Mesothelial cell of epicardium (in vitro differentiated cells): ENCODE measurements around the gene ERMN. TPM values are rescaled to one million over a fixed set of nuclear protein-coding genes. Genes with fewer than 3 reads are reported as not detected.
"Not testable (repeated sequence)": the region's sequence is repeated elsewhere in the genome, so short reads cannot be mapped to it uniquely, and the experiment has no call there.

Source experiments
- DNase-seq, 2 experiments: peaks; one replicate each; pipeline ENCODE4 v3.0.0; 2021; ENCODE audit warnings: low spot score in 2 of 2; ENCODE audit not compliant: unreplicated experiment in 2 of 2
- H3K27ac Mint-ChIP-seq: 2 replicates; pipeline ENCODE4 v1.8.0; 2021; ENCODE audit warnings: mixed read lengths
- H3K27me3 Mint-ChIP-seq: 2 replicates; pipeline ENCODE4 v1.8.0; 2021; ENCODE audit warnings: low read depth, mixed read lengths
- H3K36me3 Mint-ChIP-seq: 2 replicates; pipeline ENCODE4 v1.8.0; 2021; ENCODE audit warnings: mixed read lengths
- H3K4me1 Mint-ChIP-seq: 2 replicates; pipeline ENCODE4 v1.8.0; 2021; ENCODE audit warnings: mixed read lengths
- H3K4me3 Mint-ChIP-seq: 2 replicates; pipeline ENCODE4 v1.8.0; 2021; ENCODE audit warnings: mild to moderate bottlenecking, moderate library complexity, mixed read lengths
- H3K9me3 Mint-ChIP-seq: 2 replicates; pipeline ENCODE4 v1.8.0; 2021; ENCODE audit warnings: mixed read lengths
- total RNA-seq: library from RNA; stranded (reverse); gene quantifications from 3 replicates; pipeline ENCODE4 v1.2.1, GENCODE V29; 2021
- TF ChIP-seq, protein P1 (sequence below): fragments of 200-600 bp; sonication (generic); IDR thresholded peaks from one replicate; pipeline ENCODE4 v1.5.0; 2021; ENCODE audit warnings: antibody characterized with exemption; ENCODE audit not compliant: unreplicated experiment

ERMN gene
- total RNA-seq, result not detected in 3 replicates

GRCh38 chr2:157325786-157326185, at the start of gene ERMN:
Gene ERMN, minus strand, starts transcription at chr2:157325824. Its CDS starts 182 bp downstream, at chr2:157325642.
- no peaks in the 10 kb centered on the region for H3K9me3 Mint-ChIP-seq
- no peak for DNase-seq
- H3K27me3 Mint-ChIP-seq, result peaks cover 4% of the 10 kb centered on the region
- H3K27ac Mint-ChIP-seq, result no peak within 1 kb of the TSS
- TF ChIP-seq, protein P1, sequence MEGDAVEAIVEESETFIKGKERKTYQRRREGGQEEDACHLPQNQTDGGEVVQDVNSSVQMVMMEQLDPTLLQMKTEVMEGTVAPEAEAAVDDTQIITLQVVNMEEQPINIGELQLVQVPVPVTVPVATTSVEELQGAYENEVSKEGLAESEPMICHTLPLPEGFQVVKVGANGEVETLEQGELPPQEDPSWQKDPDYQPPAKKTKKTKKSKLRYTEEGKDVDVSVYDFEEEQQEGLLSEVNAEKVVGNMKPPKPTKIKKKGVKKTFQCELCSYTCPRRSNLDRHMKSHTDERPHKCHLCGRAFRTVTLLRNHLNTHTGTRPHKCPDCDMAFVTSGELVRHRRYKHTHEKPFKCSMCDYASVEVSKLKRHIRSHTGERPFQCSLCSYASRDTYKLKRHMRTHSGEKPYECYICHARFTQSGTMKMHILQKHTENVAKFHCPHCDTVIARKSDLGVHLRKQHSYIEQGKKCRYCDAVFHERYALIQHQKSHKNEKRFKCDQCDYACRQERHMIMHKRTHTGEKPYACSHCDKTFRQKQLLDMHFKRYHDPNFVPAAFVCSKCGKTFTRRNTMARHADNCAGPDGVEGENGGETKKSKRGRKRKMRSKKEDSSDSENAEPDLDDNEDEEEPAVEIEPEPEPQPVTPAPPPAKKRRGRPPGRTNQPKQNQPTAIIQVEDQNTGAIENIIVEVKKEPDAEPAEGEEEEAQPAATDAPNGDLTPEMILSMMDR, result no peak
- H3K4me3 Mint-ChIP-seq, result no peak within 1 kb of the TSS
- H3K4me1 Mint-ChIP-seq, result peaks cover 2% of the 10 kb centered on the region
- H3K36me3 Mint-ChIP-seq, result no peaks in the 10 kb centered on the region

DNA sequence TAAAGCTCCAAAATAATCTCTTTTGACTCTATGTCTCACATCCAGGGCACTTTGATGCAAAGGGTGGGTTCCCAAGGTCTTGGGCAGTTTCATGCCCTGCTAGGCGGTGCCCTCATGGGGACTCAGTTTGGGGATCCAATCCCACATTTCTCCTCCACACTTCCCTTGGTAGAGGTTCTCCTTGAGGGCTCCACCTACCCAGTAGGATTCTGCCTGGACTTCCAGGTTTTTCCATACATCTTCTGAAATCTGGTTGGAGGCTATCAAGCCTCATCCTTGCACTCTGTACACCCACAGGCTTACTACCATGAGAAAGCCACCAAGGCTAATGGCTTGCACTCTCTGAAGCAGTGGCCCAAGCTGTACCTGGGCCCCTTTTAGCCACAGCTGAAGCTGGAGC, 49.8 kb upstream of the ERMN start:
- Mint-ChIP-seq H3K27me3 (no peaks in the 10 kb centered on the region), H3K27ac (no peak overlapping the region), H3K4me3 (no peak overlapping the region), H3K9me3 (peaks cover 22% of the 10 kb centered on the region), H3K36me3 (peaks cover 5% of the 10 kb centered on the region), H3K4me1 (no peaks in the 10 kb centered on the region)
- no peak for DNase-seq
- TF ChIP-seq, protein P1, result no peak

DNA sequence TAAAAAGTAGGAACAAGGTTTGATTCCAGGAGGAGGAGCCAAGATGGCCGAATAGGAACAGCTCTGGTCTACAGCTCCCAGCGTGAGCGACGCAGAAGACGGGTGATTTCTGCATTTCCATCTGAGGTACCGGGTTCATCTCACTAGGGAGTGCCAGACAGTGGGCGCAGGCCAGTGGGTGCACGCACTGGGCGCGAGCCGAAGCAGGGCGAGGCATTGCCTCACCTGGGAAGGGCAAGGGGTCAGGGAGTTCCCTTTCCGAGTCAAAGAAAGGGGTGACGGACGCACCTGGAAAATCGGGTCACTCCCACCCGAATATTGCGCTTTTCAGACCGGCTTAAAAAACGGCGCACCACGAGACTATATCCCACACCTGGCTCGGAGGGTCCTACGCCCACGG, 42.9 kb upstream of the ERMN start:
- not testable (repeated sequence) for H3K9me3 Mint-ChIP-seq, DNase-seq, H3K27ac Mint-ChIP-seq, H3K36me3 Mint-ChIP-seq, H3K4me3 Mint-ChIP-seq, H3K4me1 Mint-ChIP-seq, H3K27me3 Mint-ChIP-seq

GRCh38 chr2:157367704-157368103, 42.1 kb upstream of the ERMN start:
- Mint-ChIP-seq H3K36me3 (no peaks in the 10 kb centered on the region), H3K9me3 (peaks cover 11% of the 10 kb centered on the region), H3K27ac (no peak overlapping the region), H3K27me3 (no peaks in the 10 kb centered on the region), H3K4me1 (peaks cover 4% of the 10 kb centered on the region), H3K4me3 (no peak overlapping the region)
- DNase-seq, result no peak
- TF ChIP-seq, protein P1, result no peak

- Mint-ChIP-seq H3K36me3 (peaks cover 3% of the 10 kb centered on the region), H3K4me3 (no peak overlapping the region), H3K27ac (no peak overlapping the region), H3K27me3 (no peaks in the 10 kb centered on the region), H3K4me1 (peaks cover 4% of the 10 kb centered on the region), H3K9me3 (peaks cover 24% of the 10 kb centered on the region)
- TF ChIP-seq, protein P1, result no peak
- DNase-seq, result no peak
These were observed 38.8 kb upstream of the ERMN start for GRCh38 chr2:157364257-157364974.

DNA sequence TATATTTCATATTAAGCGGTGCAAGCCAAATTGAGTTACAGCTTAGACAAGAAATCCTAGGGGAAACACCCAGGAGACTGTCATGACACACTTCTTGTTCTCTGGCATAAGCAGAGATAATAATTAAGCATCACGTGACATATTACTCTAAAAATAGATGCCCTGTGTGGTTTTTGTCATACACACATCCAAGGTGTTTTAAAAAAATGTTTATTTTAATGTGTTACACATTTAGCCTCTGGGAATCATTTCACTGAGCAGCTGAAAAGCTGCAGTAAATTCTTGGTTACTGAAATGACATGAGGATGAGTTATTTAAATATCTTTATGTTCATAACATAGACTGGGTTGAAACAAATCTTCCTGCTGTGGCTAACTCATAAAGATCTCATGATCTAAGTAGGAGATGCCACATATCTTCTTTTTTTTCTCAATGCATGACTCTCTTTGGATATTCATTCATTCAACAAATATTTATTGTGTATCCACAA, 38.0 kb upstream of the ERMN start:
- H3K36me3 Mint-ChIP-seq, result peaks cover 3% of the 10 kb centered on the region
- H3K4me1 Mint-ChIP-seq, result peaks cover 4% of the 10 kb centered on the region
- H3K27me3 Mint-ChIP-seq, result no peaks in the 10 kb centered on the region
- TF ChIP-seq, protein P1, result no peak
- H3K4me3 Mint-ChIP-seq, result no peak overlapping the region
- H3K9me3 Mint-ChIP-seq, result peaks cover 24% of the 10 kb centered on the region
- H3K27ac Mint-ChIP-seq, result no peak overlapping the region
- DNase-seq, result no peak
